ENCODE measurements around the gene RASGRF2.

DNA sequence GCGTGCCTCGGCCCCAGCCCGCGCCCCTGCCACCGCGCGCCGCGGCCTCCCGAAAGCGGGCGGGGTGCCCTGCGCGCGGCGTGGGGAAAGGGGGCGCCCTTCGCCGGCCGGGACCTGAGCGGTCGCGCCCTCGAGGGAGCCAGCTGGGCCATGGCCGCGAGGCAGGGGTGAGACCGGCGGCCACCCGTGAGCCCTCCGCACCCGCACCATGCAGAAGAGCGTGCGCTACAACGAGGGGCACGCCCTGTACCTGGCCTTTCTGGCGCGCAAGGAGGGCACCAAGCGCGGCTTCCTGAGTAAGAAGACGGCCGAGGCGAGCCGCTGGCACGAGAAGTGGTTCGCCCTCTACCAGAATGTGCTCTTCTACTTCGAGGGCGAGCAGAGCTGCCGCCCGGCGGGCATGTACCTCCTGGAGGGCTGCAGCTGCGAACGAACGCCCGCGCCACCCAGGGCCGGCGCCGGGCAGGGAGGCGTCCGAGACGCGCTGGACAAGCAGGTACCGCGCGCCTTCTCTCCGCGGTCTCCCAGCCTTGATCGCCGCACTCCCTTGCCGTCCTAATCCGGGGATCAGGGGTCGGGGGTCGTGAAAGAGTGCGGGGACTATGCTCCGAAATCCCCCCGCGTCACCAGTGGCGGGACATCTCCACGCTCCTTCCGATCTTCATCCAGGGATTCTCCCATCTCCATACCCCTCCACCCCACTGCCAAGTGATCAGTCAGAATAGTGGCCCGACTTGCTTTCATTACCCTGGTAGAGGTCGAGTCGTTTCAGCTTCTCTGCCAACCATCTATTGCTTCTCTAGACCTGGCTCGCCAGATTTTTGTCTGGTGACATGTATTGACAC, 590 bp downstream of the RASGRF2 start:
- TF ChIP-seq, protein P1, sequence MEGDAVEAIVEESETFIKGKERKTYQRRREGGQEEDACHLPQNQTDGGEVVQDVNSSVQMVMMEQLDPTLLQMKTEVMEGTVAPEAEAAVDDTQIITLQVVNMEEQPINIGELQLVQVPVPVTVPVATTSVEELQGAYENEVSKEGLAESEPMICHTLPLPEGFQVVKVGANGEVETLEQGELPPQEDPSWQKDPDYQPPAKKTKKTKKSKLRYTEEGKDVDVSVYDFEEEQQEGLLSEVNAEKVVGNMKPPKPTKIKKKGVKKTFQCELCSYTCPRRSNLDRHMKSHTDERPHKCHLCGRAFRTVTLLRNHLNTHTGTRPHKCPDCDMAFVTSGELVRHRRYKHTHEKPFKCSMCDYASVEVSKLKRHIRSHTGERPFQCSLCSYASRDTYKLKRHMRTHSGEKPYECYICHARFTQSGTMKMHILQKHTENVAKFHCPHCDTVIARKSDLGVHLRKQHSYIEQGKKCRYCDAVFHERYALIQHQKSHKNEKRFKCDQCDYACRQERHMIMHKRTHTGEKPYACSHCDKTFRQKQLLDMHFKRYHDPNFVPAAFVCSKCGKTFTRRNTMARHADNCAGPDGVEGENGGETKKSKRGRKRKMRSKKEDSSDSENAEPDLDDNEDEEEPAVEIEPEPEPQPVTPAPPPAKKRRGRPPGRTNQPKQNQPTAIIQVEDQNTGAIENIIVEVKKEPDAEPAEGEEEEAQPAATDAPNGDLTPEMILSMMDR (conservative IDR thresholded peaks at IDR 0.05), result no peak
- TF ChIP-seq EZH2 (IDR thresholded peaks at IDR 0.05; ENCODE audit: low read depth), result no peak
